GM12872 (cell line): Measurements from ENCODE around the gene CA10.

Experiments
- CTCF ChIP-seq: IDR thresholded peaks from 3 replicates; pipeline ENCODE4 v1.5.1; 2011; ENCODE audit warnings: low read depth, mild to moderate bottlenecking, low read length, moderate library complexity; ENCODE audit not compliant: insufficient read depth

CA10 gene

GRCh38 chr17:52124993-52125392, 33.5 kb downstream of the CA10 start:
- TF ChIP-seq CTCF = no peak

GRCh38 chr17:52124561-52124960, 34.0 kb downstream of the CA10 start:
- no peak for TF ChIP-seq CTCF

GRCh38 chr17:52120465-52120864, 38.0 kb downstream of the CA10 start:
- no peak for TF ChIP-seq CTCF

GRCh38 chr17:52110923-52111581, 47.5 kb downstream of the CA10 start:
- TF ChIP-seq CTCF = no peak

GRCh38 chr17:52106638-52107261, 51.8 kb downstream of the CA10 start:
- TF ChIP-seq CTCF = peak; percentile 73

- TF ChIP-seq CTCF = no peak
Observed at GRCh38 chr17:52106072-52106471, 52.4 kb downstream of the CA10 start.

GRCh38 chr17:52105591-52105990, 52.9 kb downstream of the CA10 start:
- no peak for TF ChIP-seq CTCF
